GM12865 (cell line): Measurements from ENCODE around the gene TXNDC12.
"Not testable (repeated sequence)": the region's sequence is repeated elsewhere in the genome, so short reads cannot be mapped to it uniquely, and the experiment has no call there.

Source experiments
- DNase-seq: peaks from one replicate; pipeline ENCODE4 v3.0.0; 2010; ENCODE audit warnings: low read depth
- H3K4me3 ChIP-seq: 2 replicates; pipeline ENCODE4 v1.5.1; 2011; ENCODE audit warnings: mild to moderate bottlenecking, low read depth, low read length, control low read depth
- TF ChIP-seq, protein P1 (sequence below): IDR thresholded peaks from 2 replicates; pipeline ENCODE4 v1.5.1; 2011; ENCODE audit warnings: low read length, control low read depth, low read depth, inconsistent platforms; ENCODE audit not compliant: insufficient read depth; ENCODE audit errors: missing control alignments

Gene TXNDC12

DNA sequence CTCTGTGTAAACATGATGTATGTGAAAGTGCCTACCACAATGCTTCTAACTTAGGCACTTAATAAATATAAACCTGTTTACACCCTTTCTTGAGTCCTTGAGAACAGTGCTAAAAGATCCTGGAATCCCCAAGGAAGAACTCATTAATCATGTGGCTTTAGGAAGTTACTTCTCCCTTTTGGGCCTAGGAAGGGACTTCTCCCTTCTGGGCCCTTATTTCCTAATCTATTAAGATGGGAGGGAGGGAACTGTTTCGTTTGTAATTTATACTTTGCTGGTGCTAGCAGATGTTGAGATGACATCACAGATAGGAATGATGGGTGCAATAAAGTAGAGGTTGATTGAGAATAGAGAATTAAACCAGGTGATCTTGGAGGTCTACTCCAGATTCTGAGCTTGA lies 2.3 kb upstream of the TXNDC12 start:
- peak overlapping the region; percentile 91 for H3K4me3 ChIP-seq
- DNase-seq: no peak
- TF ChIP-seq, protein P1, sequence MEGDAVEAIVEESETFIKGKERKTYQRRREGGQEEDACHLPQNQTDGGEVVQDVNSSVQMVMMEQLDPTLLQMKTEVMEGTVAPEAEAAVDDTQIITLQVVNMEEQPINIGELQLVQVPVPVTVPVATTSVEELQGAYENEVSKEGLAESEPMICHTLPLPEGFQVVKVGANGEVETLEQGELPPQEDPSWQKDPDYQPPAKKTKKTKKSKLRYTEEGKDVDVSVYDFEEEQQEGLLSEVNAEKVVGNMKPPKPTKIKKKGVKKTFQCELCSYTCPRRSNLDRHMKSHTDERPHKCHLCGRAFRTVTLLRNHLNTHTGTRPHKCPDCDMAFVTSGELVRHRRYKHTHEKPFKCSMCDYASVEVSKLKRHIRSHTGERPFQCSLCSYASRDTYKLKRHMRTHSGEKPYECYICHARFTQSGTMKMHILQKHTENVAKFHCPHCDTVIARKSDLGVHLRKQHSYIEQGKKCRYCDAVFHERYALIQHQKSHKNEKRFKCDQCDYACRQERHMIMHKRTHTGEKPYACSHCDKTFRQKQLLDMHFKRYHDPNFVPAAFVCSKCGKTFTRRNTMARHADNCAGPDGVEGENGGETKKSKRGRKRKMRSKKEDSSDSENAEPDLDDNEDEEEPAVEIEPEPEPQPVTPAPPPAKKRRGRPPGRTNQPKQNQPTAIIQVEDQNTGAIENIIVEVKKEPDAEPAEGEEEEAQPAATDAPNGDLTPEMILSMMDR: no peak

DNA sequence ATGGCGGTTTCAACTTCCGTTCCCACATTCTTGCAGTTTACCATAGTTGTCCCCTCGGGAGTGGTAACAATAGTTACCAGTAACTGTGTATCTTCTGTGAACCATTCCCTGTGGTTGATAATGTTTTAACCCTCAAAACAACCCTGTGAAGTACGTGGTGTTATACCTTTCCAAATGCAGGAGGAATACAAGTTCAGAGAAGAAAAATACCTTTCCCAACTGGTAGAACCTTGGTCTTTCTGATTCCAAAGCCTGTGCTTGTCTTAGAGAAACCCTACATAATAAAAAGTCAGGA lies 1.9 kb upstream of the TXNDC12 start:
- DNase-seq: no peak
- TF ChIP-seq, protein P1: no peak
- peak overlapping the region; percentile 91 for H3K4me3 ChIP-seq

DNA sequence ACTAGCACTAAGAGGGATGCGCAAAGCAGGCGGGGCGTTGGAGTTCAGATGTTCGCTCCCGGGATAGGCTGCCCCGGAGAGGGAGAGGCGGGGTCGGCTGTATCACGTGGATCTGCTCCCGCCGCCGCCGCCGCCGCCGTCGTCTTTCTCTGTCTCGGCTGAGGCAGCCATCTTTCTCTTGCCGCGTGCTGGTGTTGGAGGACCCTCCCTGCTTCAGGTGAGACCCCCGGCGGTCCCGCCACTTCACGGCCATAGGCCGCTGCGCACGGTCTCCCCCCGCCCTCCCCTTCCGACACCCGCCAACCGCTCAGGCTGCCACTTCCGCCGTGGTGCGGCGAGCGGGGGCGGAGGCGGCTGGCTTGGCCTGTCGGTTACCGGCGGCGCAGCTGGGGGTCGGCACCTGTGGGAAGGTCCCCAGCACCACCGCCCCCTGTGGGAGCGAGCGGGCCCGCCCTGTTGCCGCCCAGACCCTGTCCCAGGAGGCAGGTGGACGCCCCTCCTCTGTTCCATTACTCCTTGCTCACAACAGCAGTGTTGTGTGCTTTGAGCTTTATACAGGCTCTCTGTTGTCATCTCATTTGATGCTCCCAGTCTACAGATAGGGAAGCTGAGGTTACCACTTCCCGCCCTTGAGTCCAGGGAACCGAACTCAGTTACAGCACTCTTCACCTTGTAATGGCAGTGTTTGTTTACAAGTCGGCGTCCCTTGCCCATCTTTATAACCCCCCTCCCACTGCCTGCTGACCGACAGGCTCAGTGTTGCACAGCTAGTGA lies 1.4 kb upstream of the TXNDC12 start, which contains the start of gene BTF3L4:
BTF3L4 (plus strand) TSS at position 133 of the 774 bp plus-strand sequence. CDS start 3,553 bp downstream, outside the sequence.
- H3K4me3 ChIP-seq: peak within 1 kb of the TSS; percentile 91
- TF ChIP-seq, protein P1: no peak

DNA sequence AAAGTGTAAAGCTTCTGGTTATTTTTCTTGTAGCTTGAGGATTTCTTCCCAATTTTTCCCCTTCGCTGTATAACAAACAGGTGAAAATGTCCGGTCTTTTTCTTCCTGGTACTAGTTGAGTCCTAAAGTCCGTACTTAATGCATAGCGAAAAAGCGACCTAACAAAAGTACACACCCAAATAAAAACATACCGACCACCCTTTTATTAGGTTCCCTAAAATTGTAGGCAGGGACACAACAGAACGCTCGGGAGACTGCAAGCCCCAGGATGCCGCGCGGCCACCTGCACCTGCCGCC lies 823 bp upstream of the TXNDC12 start:
- H3K4me3 ChIP-seq: peak overlapping the region; percentile 91
- no peak for DNase-seq
- TF ChIP-seq, protein P1: no peak

More for the DNA sequence above, 1.4 kb upstream of the TXNDC12 start, which contains the start of gene BTF3L4:
- DNase-seq: peak; percentile 96

DNA sequence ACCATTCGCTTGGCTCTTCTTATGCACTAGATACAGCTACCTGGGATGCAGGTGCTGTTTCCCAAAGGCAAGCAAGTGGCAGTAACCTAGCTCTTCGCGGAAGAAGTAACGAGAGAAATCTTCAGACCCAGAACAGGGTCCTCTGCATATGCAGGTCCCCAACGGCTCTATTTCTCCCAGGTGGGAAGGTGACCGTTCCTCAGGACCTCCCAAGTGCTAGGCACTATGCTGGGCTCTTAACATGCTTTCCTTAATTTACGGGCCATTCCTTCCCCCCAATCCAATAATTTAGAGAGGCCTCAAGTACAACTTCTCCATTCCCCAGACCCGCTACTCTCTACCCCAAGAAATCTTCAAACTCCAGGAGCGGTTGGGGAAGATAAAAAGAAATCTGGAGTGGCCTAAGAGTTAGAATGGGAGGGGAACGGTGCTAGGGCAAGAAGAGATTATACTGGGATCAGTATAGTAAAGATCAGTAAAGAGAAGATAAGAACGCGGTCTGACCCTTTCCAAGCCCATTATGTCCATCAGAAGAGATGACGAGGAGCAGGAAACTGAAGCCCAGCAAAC lies 410 bp downstream of the TXNDC12 start:
- TF ChIP-seq, protein P1: no peak
- DNase-seq: peak; percentile 3
- peak overlapping the region; percentile 91 for H3K4me3 ChIP-seq

DNA sequence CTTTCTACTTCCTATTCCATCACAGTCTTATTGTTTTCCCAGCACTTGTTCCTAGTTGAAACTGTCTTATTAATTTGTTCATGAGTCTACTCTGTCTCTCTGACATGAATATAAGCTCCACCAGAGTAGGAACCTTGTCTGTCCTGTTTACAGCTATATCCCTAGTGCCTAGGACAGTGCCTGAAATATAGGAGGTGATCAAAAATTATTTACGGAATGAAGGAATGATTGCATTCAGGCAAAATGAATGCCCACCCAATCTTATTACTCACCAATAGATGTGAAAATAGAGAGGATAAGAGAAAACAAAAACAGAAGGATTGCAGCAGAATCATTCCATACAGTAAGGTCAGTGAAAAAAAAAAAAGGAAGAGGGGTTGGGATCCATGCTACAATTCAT lies 1.1 kb downstream of the TXNDC12 start:
- H3K4me3 ChIP-seq: peak overlapping the region; percentile 91
- TF ChIP-seq, protein P1: no peak
- no peak for DNase-seq

DNA sequence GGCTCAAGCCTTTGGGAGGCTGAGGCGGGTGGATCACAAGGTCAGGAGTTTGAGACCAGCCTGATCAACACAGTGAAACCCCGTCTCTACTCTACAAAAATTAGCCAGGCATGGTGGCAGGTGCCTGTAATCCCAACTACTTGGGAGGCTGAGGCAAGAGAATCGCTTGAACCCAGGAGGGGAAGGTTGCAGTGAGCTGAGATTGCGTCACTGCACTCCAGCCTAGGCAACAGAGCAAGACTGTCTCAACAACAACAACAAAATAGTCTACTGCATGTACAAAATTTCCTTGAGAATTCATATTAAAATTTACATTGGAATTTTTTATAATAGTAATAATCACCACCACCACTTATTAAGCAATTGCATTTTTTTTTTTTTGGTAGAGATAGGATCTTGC lies 5.7 kb downstream of the TXNDC12 start:
- not testable (repeated sequence) for DNase-seq, H3K4me3 ChIP-seq

DNA sequence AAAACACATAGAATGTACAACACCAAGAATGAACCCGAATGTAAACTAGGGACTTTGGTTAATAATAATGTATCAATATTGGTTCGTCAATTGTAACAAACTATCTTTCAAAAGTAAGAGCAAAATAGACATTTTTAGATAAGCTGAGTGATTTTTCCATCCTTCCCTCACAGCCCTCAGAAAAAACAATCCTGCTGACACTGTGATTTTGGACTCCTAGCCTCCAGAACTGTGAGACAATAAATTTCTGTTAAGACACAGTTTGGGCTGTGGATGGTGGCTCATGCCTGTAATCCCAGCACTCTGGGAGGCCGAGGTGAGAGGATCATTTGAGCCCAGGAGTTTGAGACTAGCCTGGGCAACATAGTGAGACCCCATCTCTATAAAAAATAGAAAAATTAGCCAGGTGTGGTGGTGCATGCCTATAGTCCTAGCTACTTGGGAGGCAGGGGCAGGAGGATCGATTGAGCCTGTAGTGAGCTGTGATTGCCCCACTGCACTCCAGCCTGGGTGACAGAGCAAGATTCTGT lies 9.3 kb downstream of the TXNDC12 start:
- H3K4me3 ChIP-seq, DNase-seq: not testable (repeated sequence)
